KG1 (cell line): ENCODE data around the gene GLI3.

Source experiments
- DNase-seq: peaks from one replicate; lab custom pipeline; 2025; lab: John Stamatoyannopoulos, UW

The GLI3 gene

DNA sequence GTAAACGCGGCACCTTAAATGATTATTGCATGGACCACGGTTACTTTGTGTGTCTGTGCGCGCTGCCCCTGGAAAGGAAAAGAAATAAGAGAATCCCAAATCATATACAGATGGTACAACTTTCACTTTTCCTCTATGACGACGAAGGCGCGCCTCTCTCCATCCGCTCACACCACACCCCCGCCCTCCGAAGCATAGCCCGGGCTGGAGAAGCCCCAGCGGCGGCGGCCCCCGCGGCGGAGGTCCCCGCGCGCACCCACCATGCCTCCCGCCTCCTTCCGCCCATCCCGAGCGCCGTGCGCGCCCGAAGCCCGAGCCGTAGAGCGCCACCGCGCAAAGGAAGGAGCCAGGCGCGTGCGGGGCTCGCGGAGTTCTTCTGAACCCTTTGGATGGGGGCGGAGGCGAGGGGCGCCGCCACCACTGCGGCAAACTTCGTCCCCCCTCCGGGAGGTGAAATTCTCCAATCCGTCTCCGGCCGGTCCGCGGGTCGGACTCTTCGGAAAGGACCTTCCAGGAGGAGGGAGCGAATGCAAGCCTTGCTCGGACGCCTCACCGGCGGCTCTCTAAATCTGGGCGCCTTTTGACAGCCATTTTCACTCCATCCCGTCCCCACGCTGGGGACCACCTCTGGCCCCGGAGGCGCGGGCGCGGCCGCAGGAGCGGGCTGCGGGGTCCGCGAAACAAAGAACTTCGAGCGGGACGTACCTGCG lies 588 bp downstream of the GLI3 start:
- DNase-seq: no peak

DNA sequence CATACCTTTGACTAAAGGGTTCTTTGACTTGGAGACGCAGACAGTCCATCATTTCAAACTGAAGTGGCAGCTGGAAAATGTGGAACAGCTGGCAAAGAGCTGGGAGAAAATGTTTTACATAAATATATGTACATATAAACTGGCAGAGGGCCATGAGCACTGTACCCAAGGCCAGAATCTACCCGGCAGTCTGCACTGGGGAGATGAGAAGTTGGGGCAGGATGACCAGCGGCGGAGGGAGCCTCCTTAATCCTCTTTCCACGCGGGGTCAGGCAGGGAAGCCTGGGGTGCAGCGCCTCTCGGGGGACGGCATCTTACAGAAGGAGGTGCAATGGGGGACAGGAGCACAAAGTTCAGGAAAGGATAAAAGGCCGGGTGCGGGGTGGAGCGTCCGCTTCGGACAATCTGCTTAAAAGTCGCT lies 1.3 kb downstream of the GLI3 start:
- no peak for DNase-seq

DNA sequence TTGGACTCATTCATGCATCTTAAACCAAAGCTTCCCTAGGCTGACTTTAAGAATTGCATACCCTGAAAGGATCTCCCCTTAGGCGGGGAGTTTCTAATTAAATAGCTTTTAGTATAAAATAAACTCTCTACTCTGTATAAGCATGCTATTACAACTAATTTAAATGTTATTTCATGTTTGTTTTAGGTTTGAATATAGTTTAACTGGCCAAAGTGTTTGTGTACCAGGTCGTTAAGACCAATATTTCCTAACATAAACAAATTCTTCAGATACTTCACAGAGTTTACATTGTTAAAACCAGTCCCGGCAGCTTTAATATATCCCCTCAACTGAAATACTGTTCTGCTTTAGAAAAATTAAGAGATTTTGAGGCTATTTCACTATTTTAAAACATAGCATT lies 2.3 kb downstream of the GLI3 start:
- no peak for DNase-seq

DNA sequence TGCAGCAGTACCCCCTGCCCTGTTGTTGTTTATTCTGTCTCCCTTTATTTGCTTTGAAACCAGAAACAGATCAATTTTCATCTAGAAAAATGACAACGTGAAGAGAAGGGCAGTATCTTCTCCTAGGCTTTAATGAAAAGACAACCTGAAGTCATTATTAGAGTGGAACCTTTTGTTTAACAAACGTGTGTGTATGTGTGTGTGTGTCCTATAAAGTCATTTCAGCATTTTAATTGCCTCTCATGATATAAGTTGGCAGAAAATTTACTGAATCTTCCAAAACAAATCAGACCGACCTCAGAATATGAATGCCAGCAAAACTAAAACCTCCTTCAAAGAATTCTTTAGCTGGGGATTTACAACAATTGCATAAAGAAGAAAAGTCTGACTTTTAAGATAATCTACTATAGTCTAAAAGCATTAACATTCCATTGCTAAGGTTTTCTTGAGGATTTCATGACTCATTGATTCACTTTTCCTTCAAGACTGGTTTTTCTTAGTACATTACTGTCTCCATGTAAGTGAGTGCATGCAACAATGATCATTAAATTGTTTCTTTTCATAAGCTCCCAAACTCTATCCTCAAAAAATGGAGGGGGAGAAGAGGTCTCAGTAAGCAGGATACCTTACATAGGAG lies 3.2 kb downstream of the GLI3 start:
- DNase-seq: no peak

DNA sequence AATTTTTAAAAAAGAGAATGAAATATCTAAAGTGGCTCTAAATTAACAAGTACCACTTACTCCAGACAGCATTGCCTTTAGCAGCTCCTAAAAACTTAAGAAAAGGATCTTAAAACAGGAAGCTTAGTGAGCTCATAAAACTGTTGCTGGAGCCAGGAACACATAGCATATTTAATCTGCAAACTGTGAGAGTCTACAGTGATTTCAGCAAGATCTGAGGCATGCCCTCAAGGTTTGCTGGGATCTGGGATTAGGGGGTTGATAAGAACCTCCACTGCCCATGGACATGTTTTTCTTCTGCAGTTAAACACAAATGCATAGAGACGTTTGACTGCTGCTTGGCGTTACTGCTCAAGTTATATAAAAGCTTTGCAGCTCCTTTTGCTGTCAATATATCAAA lies 3.8 kb downstream of the GLI3 start:
- no peak for DNase-seq

DNA sequence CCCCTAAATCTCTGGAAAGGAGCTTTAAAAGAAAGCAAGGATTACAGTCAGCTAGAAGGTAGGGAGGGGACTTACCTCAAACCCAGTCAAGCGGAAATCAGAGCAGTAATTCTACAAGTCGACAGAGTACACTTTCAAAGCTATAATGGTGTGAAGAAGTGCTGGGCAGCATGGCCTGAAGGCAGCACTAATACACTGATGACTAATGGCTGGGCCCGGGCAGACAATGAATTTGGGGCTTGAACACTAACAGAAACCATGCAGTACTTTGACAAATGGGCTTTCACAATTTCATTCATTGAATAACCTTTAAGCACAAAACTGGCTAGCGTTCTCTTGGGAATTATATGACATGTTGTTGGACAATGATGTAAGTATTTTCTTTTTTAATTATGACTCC lies 4.7 kb downstream of the GLI3 start:
- DNase-seq: no peak

DNA sequence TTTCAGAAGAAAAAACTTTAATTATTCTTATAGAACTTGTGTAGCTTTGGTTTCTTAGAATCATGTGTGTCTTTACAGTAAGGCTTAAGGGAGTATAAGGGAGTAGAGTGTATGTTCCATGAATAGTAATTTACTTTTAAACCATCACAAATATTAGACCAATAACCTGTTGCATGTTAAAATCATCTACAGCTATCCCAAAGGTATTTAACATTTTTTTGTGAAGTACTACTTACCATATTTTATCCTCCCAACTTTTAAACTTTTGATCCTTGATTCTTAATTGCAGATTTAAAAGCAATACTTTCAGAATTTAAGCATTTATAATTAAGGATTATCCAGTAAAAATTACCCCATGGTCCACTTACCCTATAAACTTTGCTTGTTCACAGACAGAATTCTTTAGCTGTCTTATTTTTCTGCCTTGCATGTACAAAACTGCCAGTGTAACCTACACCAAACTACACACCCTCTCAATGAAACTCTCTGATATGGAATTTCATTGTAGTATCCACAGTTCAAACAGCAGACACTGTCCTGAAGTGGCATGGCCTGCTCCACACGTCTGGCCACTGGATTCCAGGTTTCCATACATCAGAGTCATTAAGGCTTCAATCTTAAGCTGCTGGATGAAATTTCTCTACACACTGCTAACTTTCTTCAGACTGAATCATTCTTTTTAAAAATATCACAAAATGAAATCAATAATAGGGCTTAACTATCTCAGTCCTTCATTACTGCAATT lies 5.8 kb downstream of the GLI3 start:
- no peak for DNase-seq

DNA sequence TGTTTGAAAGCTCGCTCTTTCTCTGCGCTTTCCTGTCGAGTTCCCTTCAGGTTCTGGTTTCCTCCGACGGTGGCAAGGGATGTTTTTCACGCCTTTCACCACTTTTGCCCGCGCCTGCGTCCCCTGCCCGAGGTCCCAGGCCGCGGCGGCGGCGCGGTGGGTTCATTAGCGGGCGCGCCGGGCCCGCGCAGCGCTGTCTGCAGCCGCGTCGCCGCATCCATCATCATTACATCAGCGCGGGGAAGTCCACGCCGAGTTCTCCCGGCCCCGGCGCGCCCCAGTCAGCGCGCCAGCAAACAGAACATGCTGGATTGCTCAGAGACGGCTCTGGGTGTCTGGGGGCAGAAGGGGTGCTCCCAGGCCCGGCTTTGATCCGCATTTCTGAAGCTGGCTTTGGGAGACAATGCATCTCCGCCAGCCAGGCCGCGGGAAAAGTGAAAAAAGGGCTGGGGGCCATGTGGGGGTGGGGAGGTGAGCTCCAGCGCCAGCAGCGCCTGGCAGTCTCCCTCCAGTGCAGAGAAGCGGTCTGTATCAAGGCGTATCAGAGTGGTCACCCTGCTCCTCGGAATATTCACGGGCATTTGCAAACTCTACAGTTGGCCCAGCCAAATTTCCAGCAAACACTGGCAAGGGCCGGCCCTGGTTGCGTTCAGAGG lies 8.9 kb downstream of the GLI3 start:
- DNase-seq: no peak

DNA sequence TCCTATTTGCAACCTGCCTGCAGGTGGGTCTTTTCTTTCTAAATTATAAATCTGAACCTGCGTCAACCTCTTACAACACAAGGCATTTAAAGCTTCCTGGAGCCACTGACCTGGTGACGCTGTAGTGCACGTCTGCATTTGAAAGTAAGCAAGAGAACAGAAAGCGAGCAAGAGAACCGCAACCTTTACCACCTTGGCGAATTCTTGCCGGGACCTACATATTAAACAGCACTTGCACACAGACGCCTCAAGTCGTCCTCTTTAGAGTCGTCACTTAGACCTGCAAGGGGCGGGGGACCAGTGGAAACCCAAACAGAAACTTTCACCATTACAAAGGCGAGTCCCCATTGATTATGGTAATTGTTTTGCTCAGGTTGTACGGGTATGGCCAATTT lies 9.5 kb downstream of the GLI3 start:
- no peak for DNase-seq

DNA sequence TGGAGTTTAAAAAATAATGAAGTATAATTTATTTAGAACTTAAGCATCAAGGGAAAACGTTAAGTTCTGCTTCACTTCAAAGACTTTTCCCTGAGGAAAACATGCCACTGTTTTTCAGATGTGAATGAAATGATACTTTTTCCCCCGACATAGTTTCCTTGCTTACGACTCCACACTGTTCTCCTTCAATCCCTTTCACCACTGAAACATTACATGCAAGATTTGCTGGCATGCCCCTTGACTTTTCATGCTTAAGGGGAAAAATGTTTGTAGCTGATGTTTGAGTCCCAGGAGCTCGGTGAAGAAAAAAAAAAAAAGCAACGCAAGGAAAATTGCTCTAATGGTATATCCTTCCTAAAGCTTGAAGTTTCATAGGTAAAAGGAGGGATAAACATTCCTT lies 10.0 kb downstream of the GLI3 start:
- DNase-seq: no peak

DNA sequence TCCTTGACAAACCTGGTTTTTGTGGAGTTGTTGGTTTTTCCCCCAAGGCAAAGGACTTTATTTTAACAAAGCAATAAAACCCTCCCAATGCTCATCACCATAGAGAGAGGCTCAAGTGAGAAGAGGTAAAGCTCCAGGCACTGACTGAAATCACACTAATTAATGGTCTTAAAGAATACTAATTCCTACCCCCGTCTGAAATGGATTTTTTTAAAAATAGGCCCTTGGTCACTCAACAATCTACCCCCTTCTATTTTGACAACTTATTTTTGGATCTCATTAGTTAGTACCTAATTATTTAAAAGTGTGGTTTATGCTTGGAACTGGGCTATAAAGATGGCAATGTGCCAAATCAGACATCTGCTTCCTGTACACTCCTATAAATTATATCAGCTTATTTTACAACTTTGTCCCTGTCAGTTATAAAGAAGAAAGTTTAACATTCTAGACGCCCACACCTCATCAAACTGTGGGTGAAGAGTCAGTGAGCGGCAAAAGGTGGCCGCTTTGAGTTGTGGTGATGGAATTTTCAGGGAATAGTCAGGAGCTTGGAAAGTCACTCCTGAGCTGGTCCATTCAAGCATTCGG lies 10.6 kb downstream of the GLI3 start:
- no peak for DNase-seq

DNA sequence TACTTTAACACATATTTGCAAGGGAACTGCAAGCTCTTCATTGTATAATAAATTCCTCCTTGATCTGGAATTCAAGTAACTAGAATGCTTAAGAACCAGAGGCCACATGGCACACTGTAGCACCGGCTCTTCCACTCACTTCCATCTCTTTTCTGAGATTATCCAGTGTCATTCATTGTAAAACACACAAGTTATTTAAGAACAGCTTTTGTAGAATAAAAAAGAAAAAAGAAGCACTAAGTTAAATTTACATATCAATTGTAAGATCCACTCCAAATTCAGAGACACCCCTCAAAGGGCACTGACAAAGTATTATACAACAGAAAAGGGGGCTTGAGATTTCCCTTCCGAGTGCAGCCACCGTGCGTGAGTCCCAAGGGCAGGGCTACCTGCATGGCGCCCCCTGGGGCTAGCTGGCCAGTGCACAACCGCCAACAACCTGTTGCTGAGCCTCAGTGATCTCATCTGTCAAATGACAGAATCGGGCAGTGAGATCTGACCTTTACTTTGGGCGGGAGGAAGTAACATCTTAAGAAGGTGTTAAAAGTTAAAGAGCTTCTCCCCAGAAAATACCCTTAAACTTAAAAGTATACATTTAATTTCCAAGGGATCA lies 12.5 kb downstream of the GLI3 start:
- DNase-seq: no peak

DNA sequence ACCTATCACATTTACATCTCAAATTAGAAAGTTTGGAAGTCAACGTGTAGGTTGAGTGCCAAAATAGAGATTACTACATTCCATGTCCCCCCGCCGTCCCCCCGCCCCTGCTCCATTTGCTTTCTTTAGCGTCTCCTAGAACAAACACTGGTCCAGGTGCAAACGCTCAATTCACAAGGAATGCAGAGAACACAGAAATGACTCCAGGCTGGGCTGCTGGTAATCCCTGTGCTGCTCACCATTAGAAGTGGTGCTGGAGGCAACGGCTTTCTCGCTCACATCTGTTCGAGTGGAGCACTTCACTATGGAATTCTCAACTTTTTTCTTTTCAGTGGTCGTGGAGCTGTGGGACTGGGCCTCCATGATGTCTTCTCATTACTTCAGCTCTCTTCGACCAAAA lies 14.1 kb downstream of the GLI3 start:
- no peak for DNase-seq

DNA sequence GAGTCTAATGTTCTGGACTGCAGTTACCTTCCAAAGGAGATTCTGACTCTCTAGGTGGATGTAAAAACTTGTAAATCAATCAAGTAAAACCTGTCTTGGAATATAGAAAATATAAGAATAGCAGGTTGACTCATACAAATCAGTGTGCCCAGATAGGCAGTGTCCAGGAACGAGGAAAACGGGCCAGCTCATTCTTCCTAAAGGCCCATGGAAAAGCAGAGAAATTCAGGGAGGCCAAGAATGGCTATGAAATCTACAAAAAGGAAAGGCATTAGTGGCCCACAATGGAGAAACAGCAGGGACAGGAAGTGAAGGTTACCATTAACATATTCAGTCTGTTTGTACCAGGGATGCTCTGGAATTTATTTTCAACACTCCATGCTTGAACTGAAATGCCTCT lies 14.9 kb downstream of the GLI3 start:
- DNase-seq: no peak

DNA sequence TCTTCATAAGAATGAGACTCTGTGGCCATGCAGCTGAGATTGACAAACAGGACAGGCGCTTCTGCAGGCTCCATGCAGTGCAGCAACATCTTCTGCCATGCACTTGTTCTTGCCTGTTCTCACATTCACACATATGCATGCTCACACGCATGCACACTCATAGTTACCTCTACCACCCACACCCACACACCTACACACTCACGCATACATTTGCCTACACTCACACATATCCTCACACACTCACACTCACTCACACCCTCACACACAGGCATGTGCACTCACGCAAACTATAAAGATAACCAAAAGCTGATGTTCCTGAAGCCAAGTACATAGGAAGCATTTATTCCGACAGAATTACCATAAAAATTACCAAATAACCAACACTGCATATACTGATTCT lies 15.7 kb downstream of the GLI3 start:
- DNase-seq: no peak

DNA sequence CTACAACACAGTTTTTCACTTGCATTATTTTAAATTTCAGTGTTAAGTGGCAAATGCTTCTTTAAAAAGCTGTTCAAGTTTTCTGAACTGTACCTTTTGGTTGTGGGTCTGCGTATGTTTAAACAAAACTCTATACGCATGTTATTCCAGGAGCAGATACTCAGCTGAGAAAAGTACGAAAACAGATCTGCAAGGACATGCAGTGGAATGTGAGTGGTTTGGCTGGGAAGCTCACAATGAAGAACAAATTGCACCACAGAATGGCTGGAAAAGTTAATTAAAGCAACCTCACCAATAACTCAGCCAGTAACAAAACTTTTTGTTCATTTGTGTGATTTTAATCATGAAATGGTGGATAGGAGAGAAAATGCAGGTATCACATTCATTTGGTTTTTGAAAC lies 17.6 kb downstream of the GLI3 start:
- no peak for DNase-seq

DNA sequence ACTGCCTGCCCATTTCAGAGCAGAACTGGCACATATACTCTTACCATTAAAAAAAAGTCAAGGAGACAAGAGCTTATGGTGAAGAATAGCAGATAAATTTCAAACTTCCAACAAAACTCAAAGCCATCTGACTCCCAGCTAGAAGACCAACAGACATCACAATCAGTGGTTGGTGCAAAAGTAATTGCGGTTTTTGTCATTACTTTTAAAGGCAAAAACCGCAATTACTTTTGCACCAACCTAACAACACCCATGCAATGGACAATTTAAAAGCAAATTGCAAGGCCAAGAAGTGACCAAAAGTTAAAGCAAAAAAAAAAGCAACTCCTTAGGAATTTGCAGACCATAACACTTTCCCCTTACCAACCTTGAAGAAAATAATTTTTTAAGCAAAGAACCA lies 18.8 kb downstream of the GLI3 start:
- no peak for DNase-seq

DNA sequence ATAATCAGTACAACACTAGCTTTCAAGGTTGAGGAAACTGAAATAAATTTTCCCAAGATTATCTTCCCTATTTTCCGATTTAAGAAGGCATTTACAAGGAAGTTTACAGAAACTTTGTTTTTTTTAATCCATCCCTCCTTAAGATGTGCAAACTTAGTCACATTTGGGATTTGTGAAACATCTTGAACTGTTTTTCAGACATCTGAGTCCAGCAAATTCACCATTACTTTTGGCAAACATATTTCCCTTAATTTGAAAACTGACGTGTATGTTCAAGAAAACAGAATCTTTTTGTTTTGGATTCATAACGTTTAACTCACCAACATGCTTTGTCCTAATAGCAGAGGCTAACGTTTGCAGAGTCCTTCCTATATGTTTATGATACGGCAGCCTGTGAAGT lies 19.5 kb downstream of the GLI3 start:
- no peak for DNase-seq

DNA sequence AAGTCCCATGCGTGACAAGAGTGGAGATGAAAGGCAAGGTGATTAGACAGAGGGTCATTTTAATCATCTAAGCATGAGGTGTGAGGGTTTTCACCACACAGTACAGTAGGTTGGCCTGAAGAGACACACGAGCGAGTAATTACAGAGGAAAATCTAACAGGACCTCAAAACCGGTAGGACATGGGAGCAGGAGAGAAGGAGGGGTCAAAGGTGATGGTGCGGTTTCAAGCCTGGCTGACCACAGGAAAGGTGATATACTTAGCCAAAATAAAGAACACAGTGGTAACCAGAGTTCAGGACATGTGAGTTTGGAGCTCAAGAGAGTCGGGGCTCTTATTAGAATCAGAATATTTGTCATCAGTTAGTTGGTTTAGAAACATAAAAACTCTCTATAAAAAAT lies 20.0 kb downstream of the GLI3 start:
- DNase-seq: no peak

DNA sequence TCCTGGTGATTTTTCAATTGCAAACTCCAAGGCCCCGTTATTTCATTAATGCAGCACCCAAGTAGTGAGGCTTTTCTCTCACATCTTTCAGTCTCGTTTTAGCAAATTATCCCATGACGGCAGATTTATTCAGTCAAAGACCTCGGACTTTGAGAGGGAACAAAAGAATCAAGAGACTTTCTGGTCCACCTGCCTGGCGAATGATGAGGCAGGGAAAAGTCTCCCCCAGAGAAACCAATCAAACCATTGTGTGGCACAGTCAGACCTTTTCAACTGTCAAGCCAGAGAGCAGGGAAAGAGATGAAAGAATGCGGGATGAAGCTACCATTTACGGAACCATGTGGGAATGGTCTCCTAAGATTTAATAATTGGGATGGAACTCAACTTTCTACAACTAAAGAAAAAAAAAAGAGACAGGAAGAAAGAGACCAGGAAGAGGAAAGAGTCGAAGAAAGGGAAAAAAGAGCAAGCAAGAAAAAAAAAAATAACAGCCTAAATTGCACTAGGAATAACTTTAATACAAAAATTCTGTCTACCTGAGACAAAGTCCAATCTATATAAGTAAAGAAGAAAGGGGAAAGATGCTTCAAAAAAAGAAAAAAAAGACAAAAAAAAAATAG lies 22.8 kb downstream of the GLI3 start:
- DNase-seq: no peak

DNA sequence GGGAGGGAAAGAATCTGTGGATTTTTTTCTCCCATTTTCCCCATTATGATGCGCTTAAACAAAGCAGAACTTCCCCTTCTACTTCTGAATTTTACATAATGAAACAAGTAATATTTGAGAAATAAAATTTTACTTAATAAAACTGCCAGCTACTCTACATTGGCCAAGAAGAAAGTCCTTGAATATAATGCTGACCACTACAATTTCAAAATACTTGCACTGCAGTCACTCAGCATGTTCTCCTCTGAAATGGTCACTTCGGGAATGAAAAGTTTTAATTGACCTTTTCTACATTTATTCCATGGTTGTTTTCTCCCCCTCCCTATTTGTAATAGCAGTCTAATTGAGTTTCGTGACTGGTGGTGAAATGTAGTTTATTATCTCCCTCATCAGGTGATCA lies 23.9 kb downstream of the GLI3 start:
- DNase-seq: no peak
